SK-N-SH (cell line): ENCODE results near the gene KLHDC7B. TPM values are rescaled to one million over a fixed set of nuclear protein-coding genes. Genes with fewer than 3 reads are reported as not detected.
A peak's percentile ranks its signal among the peaks of the same experiment; 100 is the strongest.

Experiments used
- CTCF ChIA-PET: fragments of 300-600, 350-600 bp; formaldehyde crosslinking; extraction: SDS; loops from one replicate; lab custom pipeline; 2021; lab: Yijun Ruan, JAX
- POLR2A ChIA-PET: fragments of 350-600 bp; sonication (Branson Sonifier 250); formaldehyde crosslinking; extraction: SDS; loops from one replicate; lab custom pipeline; 2020; ENCODE audit warnings: antibody characterized with exemption, inconsistent platforms; lab: Yijun Ruan, JAX
- DNase-seq: peaks from one replicate; pipeline ENCODE4 v3.0.0; 2012
- H2AFZ ChIP-seq: fragments of 200-600 bp; sonication (generic); 2 replicates; pipeline ENCODE4 v1.8.1; 2016; ENCODE audit warnings: antibody characterized with exemption, mild to moderate bottlenecking, low read depth
- H3F3A ChIP-seq: fragments of 200-600 bp; sonication (generic); replicated peaks from 2 replicates; pipeline ENCODE3; 2016; ENCODE audit warnings: antibody characterized with exemption, mild to moderate bottlenecking; ENCODE audit not compliant: insufficient read depth
- H3K27ac ChIP-seq, 2 experiments: fragments of 200-500 bp in 1 of 2; fragments of 200-600 bp in 1 of 2; sonication (Bioruptor generic) in 1 of 2; sonication (generic), shearing (Covaris generic) in 1 of 2; 2 replicates each; pipeline versions ENCODE4 v1.5.1 to v1.6.1; 2014 to 2016; ENCODE audit warnings: low read depth in 2 of 2, inconsistent platforms in 1 of 2, low read length in 1 of 2, mild to moderate bottlenecking in 1 of 2, mixed read lengths in 1 of 2
- H3K27me3 ChIP-seq: fragments of 200-600 bp; sonication (generic), shearing (Covaris generic); 2 replicates; pipeline ENCODE4 v1.6.1; 2016; ENCODE audit warnings: mixed run types; ENCODE audit not compliant: insufficient read depth
- H3K36me3 ChIP-seq, 2 experiments: fragments of 200-500 bp in 1 of 2; fragments of 200-600 bp in 1 of 2; sonication (Bioruptor generic) in 1 of 2; sonication (generic) in 1 of 2; replicated peaks in 1 of 2; 2 replicates each; pipeline versions ENCODE3 to v1.5.1; 2014 to 2016; ENCODE audit warnings: low read length in 1 of 2, mild to moderate bottlenecking in 1 of 2; ENCODE audit not compliant: insufficient read depth in 2 of 2, control insufficient read depth in 1 of 2
- H3K4me1 ChIP-seq, 2 experiments: fragments of 200-500 bp in 1 of 2; fragments of 200-600 bp in 1 of 2; sonication (Bioruptor generic) in 1 of 2; sonication (generic), shearing (Covaris generic) in 1 of 2; 2 replicates each; pipeline versions ENCODE4 v1.5.1 to v1.6.1; 2014 to 2016; ENCODE audit warnings: low read depth in 1 of 2, low read length in 1 of 2, mixed run types in 1 of 2; ENCODE audit not compliant: insufficient read depth in 2 of 2, control insufficient read depth in 1 of 2
- H3K4me2 ChIP-seq: fragments of 200-600 bp; sonication (generic), shearing (Covaris generic); 2 replicates; pipeline ENCODE4 v1.6.1; 2017; ENCODE audit warnings: mixed run types
- H3K4me3 ChIP-seq, 2 experiments: fragments of 200-500 bp in 1 of 2; fragments of 200-600 bp in 1 of 2; sonication (Bioruptor generic) in 1 of 2; sonication (generic), shearing (Covaris generic) in 1 of 2; 2 replicates each; pipeline versions ENCODE4 v1.5.1 to v1.8.1; 2014 to 2016; ENCODE audit warnings: low read depth in 2 of 2, inconsistent platforms in 1 of 2, low read length in 1 of 2, mild to moderate bottlenecking in 1 of 2, mixed read lengths in 1 of 2, moderate library complexity in 1 of 2
- H3K79me2 ChIP-seq: fragments of 200-600 bp; sonication (generic); 2 replicates; pipeline ENCODE4 v1.8.1; 2017; ENCODE audit warnings: mild to moderate bottlenecking; ENCODE audit not compliant: insufficient read depth
- H3K9ac ChIP-seq: fragments of 200-600 bp; sonication (generic); 2 replicates; pipeline ENCODE4 v1.6.1; 2017; ENCODE audit warnings: mixed run types
- H3K9me2 ChIP-seq: fragments of 200-600 bp; sonication (generic); 2 replicates; pipeline ENCODE4 v1.6.1; 2017; ENCODE audit warnings: mixed run types
- H3K9me3 ChIP-seq: fragments of 200-600 bp; sonication (generic); 2 replicates; pipeline ENCODE4 v1.6.1; 2017; ENCODE audit warnings: mixed run types, mild to moderate bottlenecking, moderate library complexity
- H4K20me1 ChIP-seq: fragments of 200-600 bp; sonication (generic); 2 replicates; pipeline ENCODE4 v1.6.1; 2017; ENCODE audit warnings: mild to moderate bottlenecking, mixed run types; ENCODE audit not compliant: insufficient read depth
- FOSL2 ChIP-seq: IDR thresholded peaks from 2 replicates; pipeline ENCODE4 v1.4.0; 2012; ENCODE audit warnings: low read depth, mild to moderate bottlenecking, moderate library complexity, borderline replicate concordance
- FOXJ3 ChIP-seq: sonication (generic); formaldehyde crosslinking; IDR thresholded peaks from 2 replicates; pipeline ENCODE4 v1.5.1; 2020; ENCODE audit warnings: mild to moderate bottlenecking, missing genetic modification reagents
- IRF3 ChIP-seq: fragments of 150-350 bp; IDR thresholded peaks from 2 replicates; pipeline ENCODE4 v1.6.1; 2016; ENCODE audit warnings: mild to moderate bottlenecking, low read depth, low read length
- MAX ChIP-seq: IDR thresholded peaks from 2 replicates; pipeline ENCODE4 v1.4.0; 2012; ENCODE audit warnings: low read depth
- MEF2A ChIP-seq: IDR thresholded peaks from 2 replicates; pipeline ENCODE4 v1.4.0; 2012; ENCODE audit warnings: low read depth, borderline replicate concordance
- MXI1 ChIP-seq: IDR thresholded peaks from 2 replicates; pipeline ENCODE4 v1.6.1; 2012; ENCODE audit warnings: mild to moderate bottlenecking, low read depth, low read length, improper control_type of control experiment
- NRF1 ChIP-seq: IDR thresholded peaks from 2 replicates; pipeline ENCODE4 v1.6.1; 2012; ENCODE audit warnings: low read depth, mild to moderate bottlenecking, low read length
- RAD21 ChIP-seq: IDR thresholded peaks from 2 replicates; pipeline ENCODE4 v1.6.1; 2012; ENCODE audit warnings: mild to moderate bottlenecking, low read length
- RCOR1 ChIP-seq: fragments of 150-350 bp; IDR thresholded peaks from 2 replicates; pipeline ENCODE4 v1.6.1; 2017; ENCODE audit warnings: antibody characterized with exemption, low read length
- RFX5 ChIP-seq: IDR thresholded peaks from 2 replicates; pipeline ENCODE4 v1.6.1; 2012; ENCODE audit warnings: mild to moderate bottlenecking, improper control_type of control experiment, low read length
- RXRA ChIP-seq: IDR thresholded peaks from 2 replicates; pipeline ENCODE4 v1.4.0; 2012; ENCODE audit warnings: low read depth, mild to moderate bottlenecking, borderline replicate concordance
- SIN3A ChIP-seq: IDR thresholded peaks from 2 replicates; pipeline ENCODE4 v1.6.1; 2012; ENCODE audit warnings: low read depth, mild to moderate bottlenecking, low read length, moderate library complexity, borderline replicate concordance
- TAF1 ChIP-seq: IDR thresholded peaks from 2 replicates; pipeline ENCODE4 v1.6.1; 2012; ENCODE audit warnings: low read depth, mild to moderate bottlenecking, low read length, moderate library complexity, borderline replicate concordance
- TCF12 ChIP-seq: IDR thresholded peaks from 2 replicates; pipeline ENCODE4 v1.4.0; 2012
- TEAD4 ChIP-seq: IDR thresholded peaks from 2 replicates; pipeline ENCODE4 v1.4.0; 2012; ENCODE audit warnings: mild to moderate bottlenecking, borderline replicate concordance; ENCODE audit not compliant: insufficient read depth
- USF2 ChIP-seq: fragments of 150-350 bp; IDR thresholded peaks from 2 replicates; pipeline ENCODE4 v1.6.1; 2017; ENCODE audit warnings: antibody characterized with exemption, low read length, low read depth, borderline replicate concordance
- YY1 ChIP-seq: IDR thresholded peaks from 2 replicates; pipeline ENCODE4 v1.4.0; 2012; ENCODE audit warnings: low read depth, mild to moderate bottlenecking
- ZBTB33 ChIP-seq: IDR thresholded peaks from 2 replicates; pipeline ENCODE4 v1.4.0; 2012; ENCODE audit warnings: low read depth, borderline replicate concordance
- WGBS: methylation state at CpG from one replicate; pipeline ENCODE4 v1.1.6; 2017; ENCODE audit warnings: low lambda C conversion rate; 5-methylcytosine and 5-hydroxymethylcytosine counted together
- polyA plus RNA-seq, 3 experiments: library from polyadenylated mRNA; depleted of rRNA; stranded (reverse); fragments of >200 nt; gene quantifications; 2 replicates each; pipeline ENCODE4 v1.2.3, GENCODE V29; 2012

The KLHDC7B gene
- polyA plus RNA-seq, 1 of the 3 experiments (the other 2 are of a cell fraction) = 0.07 TPM

GRCh38 chr22:50517495-50518260 is 28.0 kb upstream of the KLHDC7B start:
- Histone ChIP-seq H2AFZ (no peak overlapping the region), H3K9ac (no peak overlapping the region), H3K27ac (no peak overlapping the region), H3K9me2 (no peaks in the 10 kb centered on the region), H3K4me3 (no peak overlapping the region), H4K20me1 (0 out of 2 replicates have a peak, but pooled peaks cover 2% of the 10 kb centered on the region), H3F3A (no peaks in the 10 kb centered on the region), H3K4me1 (no peaks in the 10 kb centered on the region), H3K4me2 (no peak overlapping the region), H3K36me3 (peaks cover 7 to 41% of the 10 kb centered on the region in 2 experiments), H3K79me2 (peaks cover 44% of the 10 kb centered on the region), H3K27me3 (no peaks in the 10 kb centered on the region), H3K9me3 (no peaks in the 10 kb centered on the region)
- DNase-seq = peak; percentile 14
- 90% methylated on average over 18 of the region's 20 CpGs for WGBS
- TF ChIP-seq MXI1 (no peak), YY1 (no peak), ZBTB33 (no peak), FOSL2 (no peak), TCF12 (no peak)
- ChIA-PET CTCF (interaction anchor here (1.1 to 3.4 kb wide), 2 partner anchors 8 to 60 kb away, joined by 3 to 18 read pairs; partner anchors contain the start of genes CPT1B and SCO2), POLR2A (no interaction called here)

- Histone ChIP-seq H3K4me1 (peaks cover 0 to under 1% of the 10 kb centered on the region in 2 experiments; a peak in 1 of 4 replicates), H3K9ac (no peak overlapping the region), H3F3A (no peaks in the 10 kb centered on the region), H3K79me2 (peaks cover 41% of the 10 kb centered on the region), H3K9me2 (no peaks in the 10 kb centered on the region), H3K27ac (no peak overlapping the region), H3K4me3 (no peak overlapping the region), H3K27me3 (no peaks in the 10 kb centered on the region), H4K20me1 (no peaks in the 10 kb centered on the region), H3K36me3 (peaks cover 7 to 50% of the 10 kb centered on the region in 2 experiments), H2AFZ (no peak overlapping the region), H3K4me2 (no peak overlapping the region), H3K9me3 (no peaks in the 10 kb centered on the region)
- WGBS = 100% methylated on average over 1 of the region's 7 CpGs
- TF ChIP-seq RXRA (no peak), MEF2A (no peak), MAX (no peak), IRF3 (no peak), USF2 (no peak), RCOR1 (no peak), TAF1 (no peak), SIN3A (no peak), ZBTB33 (no peak), TCF12 (no peak), FOSL2 (no peak), NRF1 (no peak), RFX5 (no peak), FOXJ3 (no peak), TEAD4 (no peak), RAD21 (no peak)
- ChIA-PET POLR2A (no interaction called here), CTCF (interaction anchor here (1.3 to 1.8 kb wide), 2 partner anchors 21 to 44 kb away, joined by 3 to 6 read pairs; partner anchors contain the start of gene SYCE3)
- peak; percentile 14 for DNase-seq
These were observed 27.1 kb upstream of the KLHDC7B start for GRCh38 chr22:50518606-50519005.
